Mucosa of gallbladder (tissue), 1 donor: ENCODE measurements around the gene PDGFA. TPM values are rescaled to one million over a fixed set of nuclear protein-coding genes. Genes with fewer than 3 reads are reported as not detected.

Experiments
- total RNA-seq: library from RNA; stranded (reverse); gene quantifications from one replicate; pipeline ENCODE4 v1.2.1, GENCODE V29; 2021
- donor health status: DM: no; HTN: no; CAD: no.

PDGFA gene
- total RNA-seq, 1 donor from 2014 or later = 51.2 TPM

Other genes starting within 250 kb of the PDGFA start
- gene FOXL3, start 229.7 kb downstream of the PDGFA start, total RNA-seq = not detected
- gene DNAAF5, start 206.9 kb upstream of the PDGFA start, total RNA-seq = 30.9 TPM
- gene PRKAR1B, start 207.4 kb upstream of the PDGFA start, total RNA-seq = 19.9 TPM